GM19372 (cell line): ENCODE data around the gene ARFGAP1.

Experiments
- ATAC-seq: cut with Tn5 transposase; IDR thresholded peaks from one replicate; pipeline ENCODE4 v1.9.1; 2021; ENCODE audit warnings: mild to moderate bottlenecking, low read depth, moderate library complexity; ENCODE audit not compliant: unreplicated experiment

The ARFGAP1 gene

DNA sequence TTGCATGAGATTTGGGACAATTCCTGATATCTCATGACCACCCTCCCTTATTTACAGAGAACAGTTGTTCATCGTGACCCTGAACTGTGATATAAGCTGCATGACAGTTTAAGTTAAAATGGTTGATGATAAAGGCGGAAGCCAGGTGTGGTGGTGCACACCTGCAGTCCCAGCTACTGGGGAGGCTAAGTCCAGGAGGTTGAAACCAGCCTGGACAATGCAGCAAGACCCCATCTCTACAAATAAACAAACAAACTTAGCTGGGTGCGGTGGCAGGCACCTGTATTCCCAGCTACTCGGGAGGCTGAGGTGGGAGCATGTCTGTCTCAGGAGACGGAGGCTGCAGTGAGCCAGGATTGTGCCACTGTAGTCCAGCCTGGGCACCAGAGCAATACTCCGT is 44.4 kb downstream of the ARFGAP1 start:
- no peak for ATAC-seq

DNA sequence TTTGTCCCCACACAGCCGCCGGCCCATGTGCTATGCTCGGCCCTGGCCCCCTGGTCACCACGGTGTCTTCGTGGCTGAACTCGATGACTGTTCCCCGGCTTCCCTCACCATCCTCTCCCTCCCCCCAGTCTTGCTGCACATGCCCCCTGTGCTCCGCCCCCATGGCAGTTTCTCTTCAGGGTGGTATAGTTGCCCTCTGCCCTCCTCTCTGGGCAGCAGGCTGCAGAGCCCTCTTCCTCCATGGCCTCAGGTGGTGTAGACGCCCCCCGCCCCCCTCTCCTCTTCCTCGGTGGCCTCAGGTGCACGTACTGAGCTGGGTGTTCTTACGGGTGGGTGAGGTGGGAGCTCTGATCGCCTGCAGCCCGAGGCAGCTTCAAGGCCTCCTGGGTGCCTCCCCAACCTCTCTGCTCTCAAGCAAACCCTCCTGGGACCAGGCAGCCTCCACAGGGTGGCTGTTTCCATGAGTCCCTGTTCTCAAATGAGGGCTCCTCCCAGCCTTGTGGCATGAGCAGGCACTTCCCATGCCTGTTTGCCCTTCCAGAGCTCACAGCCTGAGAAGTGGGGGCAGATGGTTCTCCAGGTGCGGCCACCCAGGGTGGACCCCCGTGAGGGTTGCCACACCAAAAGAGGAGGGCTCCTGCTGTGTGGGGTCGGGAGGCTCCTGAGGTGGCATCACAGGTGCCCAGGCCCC is 45.1 kb downstream of the ARFGAP1 start:
- no peak for ATAC-seq

DNA sequence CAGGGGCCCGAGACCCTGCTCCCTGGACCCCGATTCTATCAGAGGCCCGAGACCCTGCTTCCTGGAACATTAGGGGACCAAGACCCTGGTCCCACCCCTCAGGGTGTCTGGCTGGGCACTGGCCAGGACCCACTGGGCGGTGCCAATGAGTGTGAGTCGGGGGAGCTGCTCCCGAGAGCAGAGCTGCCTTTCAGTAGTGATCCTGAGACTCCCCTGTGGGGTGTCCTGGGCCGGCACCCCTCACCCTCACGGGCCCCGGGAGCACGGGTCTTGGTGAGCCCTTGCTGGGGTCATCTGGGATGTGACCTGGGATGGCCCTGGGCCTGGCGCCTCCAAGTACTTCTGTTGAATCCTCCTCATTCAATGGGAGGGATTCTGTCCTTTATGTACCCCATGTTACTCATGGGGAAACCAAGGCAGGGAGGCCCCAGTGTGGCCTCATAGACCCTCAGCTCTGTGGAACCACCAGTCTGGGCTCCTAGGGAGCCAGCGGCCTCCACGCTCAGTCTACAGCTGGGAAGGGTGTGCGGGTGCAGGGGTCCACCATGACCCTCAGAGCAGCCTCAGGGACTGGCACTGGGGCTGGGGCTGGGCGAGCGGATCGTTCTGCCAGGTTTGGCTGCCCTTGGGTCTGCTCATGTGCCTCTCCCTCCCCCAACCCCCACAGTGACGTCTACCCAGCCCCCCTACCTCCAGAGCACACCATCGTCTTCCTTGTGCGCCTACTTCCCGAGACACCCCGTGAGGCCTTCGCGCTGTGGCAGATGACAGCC is 46.0 kb downstream of the ARFGAP1 start:
- no peak for ATAC-seq

DNA sequence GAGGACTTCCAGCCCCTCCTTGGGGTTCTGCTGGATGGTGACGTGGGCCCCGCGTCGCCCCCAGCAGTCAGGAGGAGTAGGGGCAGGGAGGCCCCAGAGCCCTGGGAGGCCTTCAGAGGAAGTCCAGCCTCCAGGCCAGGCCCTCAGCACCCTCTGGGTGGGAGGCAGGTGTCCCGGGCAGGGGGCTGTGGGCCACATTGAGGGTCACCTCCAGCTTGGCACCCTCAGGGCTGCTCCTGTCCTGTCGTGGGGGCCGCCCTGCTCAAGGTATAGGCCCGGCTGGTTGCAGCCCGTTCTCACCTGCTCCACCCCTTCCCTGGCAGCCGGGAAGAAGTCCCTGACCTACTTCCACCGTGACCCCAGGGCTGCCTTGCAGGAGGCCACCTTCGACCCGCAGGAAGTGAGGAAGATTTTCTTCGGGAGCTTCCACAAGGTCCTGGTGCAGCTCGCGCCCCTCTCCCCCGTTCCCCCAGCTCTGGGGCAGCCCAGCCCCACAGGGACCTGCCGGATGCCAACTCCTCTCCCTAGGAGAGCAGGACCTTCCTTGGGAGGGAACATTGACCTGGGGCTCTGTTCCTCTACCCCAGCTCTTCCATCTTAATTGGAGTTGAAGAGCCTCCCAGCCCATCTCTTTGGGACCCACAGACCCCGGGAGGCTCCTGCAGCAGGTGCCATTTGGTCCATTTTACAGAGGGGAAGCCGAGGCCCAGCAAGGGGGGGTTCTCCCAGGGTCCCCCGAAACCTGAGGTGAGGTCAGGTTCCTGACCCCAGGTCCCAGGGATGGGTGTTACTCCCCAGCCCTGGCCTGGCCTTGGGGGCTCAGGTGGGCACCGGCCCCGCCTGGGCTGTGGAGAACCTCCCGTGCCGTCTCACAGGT is 46.8 kb downstream of the ARFGAP1 start:
- ATAC-seq: no peak

DNA sequence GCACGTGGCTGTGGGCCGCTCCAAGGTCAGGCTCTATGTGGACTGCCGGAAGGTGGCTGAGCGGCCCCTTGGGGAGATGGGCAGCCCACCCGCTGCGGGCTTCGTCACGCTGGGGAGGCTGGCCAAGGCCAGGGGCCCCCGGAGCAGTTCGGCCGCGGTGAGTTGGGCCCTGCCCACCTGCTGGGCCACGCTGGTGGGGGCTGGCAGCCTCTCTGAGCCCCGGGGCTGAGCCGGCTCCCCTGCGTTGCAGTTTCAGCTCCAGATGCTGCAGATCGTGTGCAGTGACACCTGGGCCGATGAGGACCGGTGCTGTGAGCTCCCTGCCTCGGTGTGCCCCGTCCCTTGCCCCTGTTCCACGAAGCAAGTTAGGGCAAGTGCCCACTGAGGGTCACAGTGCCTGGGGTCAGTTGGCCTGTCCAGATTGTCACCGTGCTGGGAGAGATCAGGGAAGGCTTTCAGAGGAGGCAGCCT is 47.5 kb downstream of the ARFGAP1 start:
- ATAC-seq: no peak

DNA sequence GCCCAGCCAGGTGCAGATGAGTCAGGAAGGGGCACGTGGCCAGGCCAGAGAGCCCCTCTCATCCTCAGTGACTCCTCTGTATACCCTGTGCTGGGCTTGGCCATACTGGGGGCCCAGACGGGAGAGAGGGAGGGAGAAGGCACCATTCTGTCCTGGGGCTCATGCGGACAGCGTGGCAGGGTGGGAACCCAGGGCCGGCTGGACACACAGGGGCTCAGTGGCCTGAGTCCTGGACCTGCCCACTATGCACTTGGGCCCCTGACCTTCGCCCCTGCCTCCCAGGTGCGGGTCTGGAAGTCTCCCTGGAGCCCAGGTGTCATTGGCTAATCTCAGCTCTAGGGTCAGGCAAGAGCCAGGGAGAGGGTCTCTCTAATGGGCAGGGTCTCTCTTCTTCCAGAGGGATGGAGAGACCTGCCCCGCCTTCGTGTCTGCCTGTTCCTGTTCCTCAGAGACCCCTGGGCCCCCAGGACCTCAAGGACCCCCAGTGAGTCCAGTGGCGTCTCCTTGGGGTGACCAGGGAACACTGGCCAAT is 48.1 kb downstream of the ARFGAP1 start:
- no peak for ATAC-seq

DNA sequence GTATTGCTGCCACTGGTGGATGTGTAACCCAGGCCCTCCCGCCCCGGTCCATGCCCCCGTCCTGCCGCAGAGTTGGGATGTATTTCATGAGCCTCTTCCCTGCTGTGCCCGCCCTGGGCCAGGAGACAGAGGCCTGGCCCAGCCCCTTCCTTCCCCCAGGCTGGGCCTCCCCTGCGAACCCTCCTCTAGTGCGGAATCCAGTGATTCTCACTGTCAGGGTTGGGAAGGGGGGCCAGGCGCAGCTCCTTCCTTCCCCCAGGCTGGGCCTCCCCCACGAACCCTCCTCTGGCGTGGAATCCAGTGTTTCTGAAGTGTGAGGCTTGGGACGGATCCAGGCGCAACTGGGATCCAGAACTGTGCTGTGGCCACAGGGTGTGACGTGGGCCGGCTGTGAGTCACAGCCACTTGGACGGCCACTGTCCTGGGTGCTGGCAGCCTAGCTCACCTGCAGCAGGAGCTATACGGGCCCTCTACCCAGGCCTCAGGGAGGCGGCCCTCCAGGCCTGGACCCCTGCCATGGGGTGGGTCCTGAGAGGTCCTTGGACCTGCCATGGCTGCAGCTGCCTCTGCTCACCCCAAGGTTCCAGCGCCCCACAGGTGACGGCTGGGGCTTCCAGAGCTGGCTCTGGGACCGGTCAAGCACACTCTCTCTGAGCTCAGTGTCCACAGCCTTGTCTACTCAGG is 48.7 kb downstream of the ARFGAP1 start:
- no peak for ATAC-seq

DNA sequence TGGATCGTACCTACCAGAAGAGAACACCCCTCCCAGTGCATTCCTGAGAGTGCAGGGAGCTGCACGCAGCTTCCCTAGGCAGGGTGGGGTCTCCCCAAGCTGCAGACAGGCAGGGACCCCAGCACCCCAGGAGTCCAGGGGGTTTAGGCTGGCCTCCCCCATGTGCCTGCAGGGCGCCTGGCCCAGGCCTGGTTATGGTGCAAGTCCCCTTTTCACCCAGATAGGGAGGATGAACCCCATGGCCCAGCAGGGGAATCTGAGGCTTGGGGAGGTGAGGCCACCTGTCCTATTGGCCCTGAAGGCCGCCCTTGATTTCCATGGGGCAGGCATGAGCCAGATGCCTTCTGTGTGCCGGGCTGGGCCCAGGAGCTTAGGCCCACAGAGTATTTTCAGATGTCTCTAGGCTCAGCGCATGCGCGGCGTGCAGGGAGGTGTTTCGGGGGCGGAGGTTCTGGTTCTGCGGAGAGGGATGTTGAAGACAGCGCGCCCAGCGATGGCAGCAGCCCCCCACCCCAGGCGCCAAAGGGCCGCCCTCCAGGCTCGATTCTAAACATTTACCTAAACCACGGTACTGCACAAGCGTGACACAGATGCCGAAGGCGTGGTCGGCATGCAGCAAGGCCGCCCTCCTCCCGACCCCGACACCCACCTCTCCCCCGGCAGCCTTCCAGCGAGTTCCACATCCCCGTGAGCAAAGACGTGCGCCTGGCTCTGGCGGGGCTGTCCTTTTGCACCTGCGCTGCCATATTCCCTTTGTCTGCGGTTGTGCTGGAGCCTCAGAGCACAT is 49.7 kb downstream of the ARFGAP1 start:
- ATAC-seq: no peak

DNA sequence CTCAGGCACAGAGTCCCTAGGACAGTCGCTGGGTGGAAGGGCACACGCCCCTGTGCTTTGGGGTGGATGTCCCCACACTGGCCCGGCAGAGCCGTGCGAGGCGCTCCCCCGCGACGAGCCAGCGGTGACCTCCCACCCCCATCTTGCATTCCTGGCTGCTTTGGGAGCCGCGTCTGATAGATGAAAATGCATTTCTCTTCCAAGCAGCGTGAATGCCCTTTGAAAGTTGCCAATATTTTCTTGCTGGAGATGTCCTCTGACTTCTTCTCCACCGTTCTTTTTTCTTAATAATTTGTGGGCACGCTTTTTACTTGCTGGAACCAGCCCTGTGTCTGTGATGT is 50.3 kb downstream of the ARFGAP1 start:
- ATAC-seq: no peak

DNA sequence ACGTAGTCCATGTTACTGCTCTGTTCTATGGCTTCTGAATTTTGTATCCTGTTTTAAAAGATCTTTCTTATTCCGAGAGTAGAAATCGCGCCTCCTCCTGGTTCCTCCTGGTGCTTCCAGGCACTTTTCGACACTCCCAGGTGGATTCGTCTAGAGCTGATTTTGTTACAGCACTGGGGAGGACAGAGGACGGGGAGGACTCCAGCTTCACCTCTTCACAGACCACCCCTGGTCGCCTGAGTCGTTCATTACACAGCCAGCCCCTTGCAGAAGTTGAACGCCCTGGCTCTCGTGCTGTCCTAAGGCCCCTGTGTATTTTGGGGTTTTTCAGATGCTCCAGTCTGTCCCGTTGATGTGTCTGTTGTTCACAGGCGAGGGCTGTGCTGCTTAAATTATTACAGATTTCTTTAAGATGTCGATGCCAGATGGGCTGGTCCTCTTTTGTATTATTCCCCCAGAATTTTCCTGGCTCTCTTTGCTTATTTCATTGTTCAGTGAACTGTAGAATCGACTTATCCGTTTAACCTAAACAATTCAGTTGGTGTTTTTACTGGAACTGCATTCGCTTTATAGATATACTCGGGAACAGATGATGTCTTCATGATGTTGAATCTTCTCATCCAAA is 50.9 kb downstream of the ARFGAP1 start:
- no peak for ATAC-seq

DNA sequence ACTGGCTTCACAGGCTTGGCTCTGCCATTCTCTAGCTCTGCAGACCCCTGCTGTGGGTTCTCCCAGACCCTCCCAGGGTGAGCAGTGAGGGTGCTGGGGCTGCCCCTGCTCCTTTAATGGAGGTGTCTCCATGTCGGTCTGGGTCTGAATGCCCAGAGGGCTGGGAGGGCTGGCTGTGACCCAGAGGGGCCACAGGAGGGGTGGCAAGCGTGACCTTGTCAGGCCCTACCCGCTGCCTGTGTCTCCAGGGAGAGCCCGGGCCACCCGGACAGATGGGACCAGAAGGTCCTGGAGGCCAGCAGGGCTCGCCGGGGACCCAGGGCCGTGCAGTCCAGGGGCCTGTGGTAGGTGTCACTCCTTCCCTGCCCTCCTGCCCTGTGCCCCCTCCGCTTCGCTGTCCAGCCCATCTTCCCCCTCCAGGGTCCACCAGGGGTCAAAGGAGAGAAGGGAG is 52.4 kb downstream of the ARFGAP1 start:
- ATAC-seq: no peak

DNA sequence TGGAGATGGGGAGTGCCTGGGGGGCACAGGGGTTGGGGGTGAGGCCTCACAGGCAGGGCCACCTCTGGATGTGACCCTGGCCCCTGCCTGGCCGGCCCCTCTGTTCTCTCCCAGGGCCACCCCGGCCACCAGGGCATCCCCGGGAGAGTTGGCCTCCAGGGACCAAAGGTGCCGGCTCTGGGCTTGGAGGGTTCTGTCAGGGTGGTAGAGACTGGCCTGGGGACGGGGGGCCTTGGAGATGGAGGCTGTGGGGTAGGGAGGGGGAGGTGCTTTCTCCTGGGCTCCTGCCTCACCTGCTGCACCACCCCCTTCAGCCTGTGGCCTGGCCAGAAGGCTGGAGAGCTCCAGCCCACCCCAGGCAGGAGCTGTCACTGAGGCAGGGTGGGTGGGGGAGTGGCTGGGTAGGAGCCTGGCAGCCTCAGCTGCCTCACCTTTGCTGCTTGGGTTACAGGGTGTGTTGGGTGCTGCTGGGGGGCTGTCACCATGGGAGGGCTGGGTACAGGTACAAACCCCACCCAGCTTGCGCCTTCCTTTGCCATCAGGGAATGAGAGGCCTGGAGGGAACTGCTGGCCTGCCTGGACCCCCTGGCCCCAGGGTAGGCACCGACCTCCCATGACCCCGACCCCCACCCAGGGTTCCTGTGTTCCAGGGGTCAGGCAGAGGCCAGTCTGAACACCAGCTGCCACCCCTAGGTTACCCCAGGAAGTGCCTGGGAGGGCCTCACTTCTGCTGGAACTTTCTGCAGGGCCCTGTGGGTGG is 53.1 kb downstream of the ARFGAP1 start:
- no peak for ATAC-seq

DNA sequence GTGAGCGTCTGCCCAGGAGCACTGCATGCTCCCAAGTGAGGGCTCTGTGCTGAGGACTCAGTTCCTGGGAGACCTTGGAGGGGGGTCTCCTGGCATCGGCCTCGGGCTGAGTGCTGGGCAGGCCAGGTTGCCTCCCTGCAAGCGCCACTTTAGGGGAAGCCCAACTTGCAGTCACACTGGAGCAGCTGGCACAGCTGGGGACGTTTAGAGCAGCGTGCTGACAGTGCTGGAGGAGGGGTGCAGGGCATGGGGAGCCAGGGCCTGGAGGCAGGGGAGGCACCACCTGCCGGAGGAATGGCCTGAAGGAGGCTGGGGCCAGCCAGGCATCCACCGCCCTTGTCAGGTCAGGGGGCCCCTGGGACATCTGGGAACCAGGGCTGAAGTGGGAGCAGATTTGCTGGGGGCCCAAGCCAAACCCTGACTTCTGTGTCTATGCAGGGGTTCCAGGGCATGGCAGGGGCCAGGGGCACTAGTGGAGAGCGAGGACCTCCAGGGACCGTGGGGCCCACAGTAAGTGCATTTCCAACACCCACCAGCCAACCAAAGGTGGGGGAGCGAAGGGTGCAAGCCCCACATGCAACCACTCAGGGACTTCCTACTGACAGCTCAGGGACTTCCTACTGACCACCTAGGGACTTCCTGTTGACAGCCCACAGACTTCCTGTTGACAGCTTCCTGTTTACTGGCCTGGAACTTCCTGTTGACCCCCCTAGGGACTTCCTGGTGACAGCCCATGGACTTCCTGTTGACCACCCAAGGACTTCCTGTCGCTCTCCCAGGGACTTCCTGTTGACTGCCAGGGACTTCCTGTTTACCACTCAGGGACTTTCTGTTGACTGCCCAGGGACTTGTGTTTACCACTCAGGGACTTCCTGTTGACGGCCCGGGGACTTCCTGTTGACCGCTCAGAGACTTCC is 54.0 kb downstream of the ARFGAP1 start:
- no peak for ATAC-seq

DNA sequence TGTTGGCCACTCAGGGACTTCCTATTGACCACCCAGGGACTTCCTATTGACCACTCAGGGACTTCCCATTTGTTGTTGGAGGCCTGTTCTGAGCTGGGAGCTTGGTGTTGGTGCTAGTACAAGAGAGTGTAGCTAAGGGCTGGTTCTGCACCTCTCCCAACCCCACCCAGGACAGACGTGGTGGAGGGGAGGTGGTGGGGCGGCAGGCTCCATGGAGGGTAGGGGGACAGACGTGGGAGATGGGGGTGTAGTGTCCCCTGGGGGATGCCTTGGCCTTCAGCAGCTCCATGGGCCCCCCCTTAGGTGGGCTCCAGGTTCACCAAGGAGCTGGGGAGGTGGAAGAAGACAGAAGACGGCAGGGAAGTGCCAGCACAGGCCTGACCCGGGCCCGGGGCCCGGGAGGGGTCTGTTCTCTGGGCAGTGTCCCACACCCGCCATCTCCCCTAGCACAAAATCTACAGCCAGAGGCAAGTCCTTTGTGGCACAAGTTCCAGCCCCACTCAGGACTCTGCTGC is 54.7 kb downstream of the ARFGAP1 start:
- ATAC-seq: no peak

DNA sequence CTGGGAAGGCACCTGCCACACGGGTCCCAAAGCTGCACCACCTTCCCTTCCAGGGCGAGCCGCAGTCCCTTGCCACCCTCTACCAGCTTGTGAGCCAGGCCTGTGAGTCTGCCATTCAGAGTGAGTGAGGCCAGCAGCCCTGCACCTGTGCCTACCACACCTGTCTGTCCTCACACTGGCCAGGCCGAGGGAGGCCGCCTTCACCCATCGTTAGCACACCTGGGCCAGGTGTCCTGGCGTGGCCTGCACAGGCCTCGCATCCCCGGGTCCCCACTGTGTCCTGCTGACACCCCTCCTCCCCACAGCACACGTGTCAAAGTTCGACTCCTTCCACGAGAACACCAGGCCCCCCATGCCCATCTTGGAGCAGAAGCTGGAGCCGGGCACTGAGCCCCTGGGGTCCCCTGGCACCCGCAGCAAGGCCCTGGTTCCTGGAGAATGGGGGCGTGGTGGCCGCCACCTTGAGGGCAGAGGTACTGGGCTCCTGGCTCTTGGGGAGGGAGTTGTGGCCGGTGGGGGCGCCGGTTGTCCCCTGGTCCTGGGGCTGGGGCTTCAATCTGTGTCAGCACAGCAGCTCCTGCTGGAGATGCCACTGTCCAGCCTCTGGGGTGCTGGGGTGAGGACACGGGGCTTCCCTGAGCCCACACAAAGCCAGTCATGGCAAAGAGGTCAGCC is 55.5 kb downstream of the ARFGAP1 start:
- ATAC-seq: no peak

DNA sequence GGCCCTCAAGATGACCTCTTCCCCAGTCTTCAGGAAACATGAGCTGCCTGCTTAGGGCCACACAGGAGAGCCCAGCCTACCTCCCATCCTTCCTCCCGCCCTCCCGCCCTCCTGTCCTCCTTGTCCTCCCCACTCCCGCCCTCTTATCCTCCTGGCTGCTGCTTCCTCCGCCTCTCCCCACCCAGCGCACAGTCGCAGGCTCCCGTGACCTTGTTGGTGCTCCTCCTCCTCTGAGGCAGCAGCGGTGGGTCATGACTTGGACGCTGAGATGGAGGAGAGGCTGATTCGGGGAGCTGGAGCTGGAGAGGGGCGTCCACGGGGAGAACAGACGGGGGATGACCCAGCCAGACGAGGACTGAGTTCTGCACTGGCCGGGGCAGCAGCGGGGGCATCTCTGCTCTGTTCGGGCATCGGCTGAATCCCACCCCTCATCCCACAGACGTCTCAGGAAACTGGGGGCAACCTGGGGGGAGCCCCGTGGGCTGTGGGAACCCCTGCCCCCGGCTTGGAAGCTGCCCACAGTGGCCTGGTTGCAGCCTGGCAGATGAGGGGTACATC is 56.2 kb downstream of the ARFGAP1 start:
- ATAC-seq: no peak
